Lung microvascular endothelial cell (primary cell): ENCODE measurements around the gene NUP93. TPM values are rescaled to one million over a fixed set of nuclear protein-coding genes. Genes with fewer than 3 reads are reported as not detected.
"Not testable (repeated sequence)": the region's sequence is repeated elsewhere in the genome, so short reads cannot be mapped to it uniquely, and the experiment has no call there.

ENCODE experiments used
- DNase-seq, 2 donors: peaks; one replicate each; pipeline versions ENCODE4 v3.0.0 to v3.0.0-alpha.2; 2010; ENCODE audit warnings: low read depth in 2 of 2
- total RNA-seq: library from RNA; depleted of rRNA; stranded (reverse); fragments of >200 nt; gene quantifications from 2 replicates; pipeline ENCODE4 v1.2.1, GENCODE V29; 2014

NUP93 gene
- total RNA-seq, 1 donor from 2014 or later = 50.2 TPM

GRCh38 chr16:56708525-56709442 is 21.1 kb upstream of the NUP93 start:
- peak in 1 of 2 donors; percentile 60 for DNase-seq

- no peak for DNase-seq
Observed at GRCh38 chr16:56709443-56710040, 20.4 kb upstream of the NUP93 start.

GRCh38 chr16:56710181-56710737 is 19.7 kb upstream of the NUP93 start:
- no peak for DNase-seq

- DNase-seq = no peak
Observed at GRCh38 chr16:56711862-56712261, 18.1 kb upstream of the NUP93 start.

GRCh38 chr16:56713794-56714193 is 16.1 kb upstream of the NUP93 start:
- DNase-seq = no peak

- no peak for DNase-seq
Observed at GRCh38 chr16:56715126-56715525, 14.8 kb upstream of the NUP93 start.

GRCh38 chr16:56716761-56717160 is 13.2 kb upstream of the NUP93 start:
- DNase-seq = no peak

GRCh38 chr16:56717532-56717931 is 12.4 kb upstream of the NUP93 start:
- not testable (repeated sequence) for DNase-seq

GRCh38 chr16:56722200-56722842 is 7.6 kb upstream of the NUP93 start:
- no peak for DNase-seq

- no peak for DNase-seq
Observed at GRCh38 chr16:56724191-56724590, 5.7 kb upstream of the NUP93 start.

- DNase-seq = no peak
Observed at GRCh38 chr16:56726283-56726682, 3.6 kb upstream of the NUP93 start.

- DNase-seq = no peak
Observed at GRCh38 chr16:56726926-56727325, 3.0 kb upstream of the NUP93 start.

GRCh38 chr16:56728027-56728426 is 1.9 kb upstream of the NUP93 start:
- no peak for DNase-seq

- DNase-seq = peak in 1 of 2 donors; percentile 7
Observed at GRCh38 chr16:56728980-56729734, 772 bp upstream of the NUP93 start.

- no peak for DNase-seq
Observed at GRCh38 chr16:56732366-56732765, 2.4 kb downstream of the NUP93 start.

- no peak for DNase-seq
Observed at GRCh38 chr16:56732832-56733231, 2.9 kb downstream of the NUP93 start.

- no peak for DNase-seq
Observed at GRCh38 chr16:56734429-56734828, 4.5 kb downstream of the NUP93 start.

GRCh38 chr16:56736476-56736875 is 6.5 kb downstream of the NUP93 start:
- no peak for DNase-seq

- DNase-seq = no peak
Observed at GRCh38 chr16:56737539-56737938, 7.6 kb downstream of the NUP93 start.

- no peak for DNase-seq
Observed at GRCh38 chr16:56738221-56738620, 8.3 kb downstream of the NUP93 start.

GRCh38 chr16:56739378-56739777 is 9.4 kb downstream of the NUP93 start:
- not testable (repeated sequence) for DNase-seq
